H1 (cell line): Measurements from ENCODE around the gene POLDIP2. TPM values are rescaled to one million over a fixed set of nuclear protein-coding genes. Genes with fewer than 3 reads are reported as not detected.

Experiments used
- ASH2L ChIP-seq: fragments of 200-600, 300-600 bp; sonication (generic); IDR thresholded peaks from one replicate; pipeline ENCODE4 v1.7.1; 2017; ENCODE audit warnings: low read length
- CBX5 ChIP-seq: fragments of 300-800, 300-1000 bp; sonication (generic); IDR thresholded peaks from 2 replicates; pipeline ENCODE4 v1.7.1; 2016; ENCODE audit warnings: antibody characterized with exemption, low read length, low read depth
- CBX8 ChIP-seq: fragments of 300-800, 300-1000 bp; sonication (generic); IDR thresholded peaks from 2 replicates; pipeline ENCODE4 v1.7.1; 2016; ENCODE audit warnings: low read depth, low read length, borderline replicate concordance
- GABPA ChIP-seq: IDR thresholded peaks from 2 replicates; pipeline ENCODE4 v1.6.1; 2011; ENCODE audit warnings: mild to moderate bottlenecking, low read length, moderate library complexity, borderline replicate concordance; ENCODE audit not compliant: insufficient read depth
- JUND ChIP-seq: IDR thresholded peaks from 2 replicates; pipeline ENCODE4 v1.6.1; 2011; ENCODE audit warnings: mild to moderate bottlenecking, improper control_type of control experiment, low read length
- KDM1A ChIP-seq: fragments of 200-600, 300-600 bp; sonication (generic); IDR thresholded peaks from 2 replicates; pipeline ENCODE4 v1.7.1; 2016; ENCODE audit warnings: mild to moderate bottlenecking, low read length, borderline replicate concordance
- PHF8 ChIP-seq: fragments of 200-600 bp; sonication (generic); conservative IDR thresholded peaks from 2 replicates; pipeline ENCODE4 v1.7.1; 2012; ENCODE audit warnings: low read depth, mild to moderate bottlenecking, inconsistent platforms, low read length, moderate library complexity
- ZNF274 ChIP-seq: IDR thresholded peaks from 2 replicates; pipeline ENCODE4 v1.7.0; 2012; ENCODE audit warnings: low read length, borderline replicate concordance; ENCODE audit errors: extremely low read depth
- polyA plus RNA-seq, 7 experiments: library from polyadenylated mRNA; depleted of rRNA in 3 of 7; stranded (reverse) in 5 of 7; unstranded in 2 of 7; fragments of >200 nt in 5 of 7; fragments of 200-250 nt in 2 of 7; gene quantifications; 1 replicate in 5 of 7; 2 replicates in 1 of 7; 4 replicates in 1 of 7; pipeline versions ENCODE4 v1.2.1 to v1.2.3, GENCODE V29; 2011 to 2013; ENCODE audit warnings: missing spikeins in 2 of 7, mixed read lengths in 2 of 7
- total RNA-seq: library from RNA; stranded (reverse); fragmentation: NEBNext Ultra II Directional; extraction: Animal tissue kit (Norgen Biotek cat#: 25700); gene quantifications from 2 replicates; pipeline ENCODE4 v1.2.1, GENCODE V29; 2021
- TF ChIP-seq, protein P1 (sequence below), 3 experiments: IDR thresholded peaks; 1 replicate in 2 of 3; 2 replicates in 1 of 3; pipeline versions ENCODE4 v1.5.1 to v1.6.1; 2011; ENCODE audit warnings: low read length in 3 of 3, mild to moderate bottlenecking in 3 of 3, inconsistent platforms in 2 of 3, low read depth in 1 of 3, moderate library complexity in 1 of 3; ENCODE audit not compliant: insufficient read depth in 1 of 3; ENCODE audit errors: control extremely low read depth in 1 of 3

Gene POLDIP2
- total and polyA plus RNA-seq, 2 of the 8 experiments (the other 6 are each of a cell fraction or from before 2014, with no cell fraction given): 74.0 to 76.1 TPM

DNA sequence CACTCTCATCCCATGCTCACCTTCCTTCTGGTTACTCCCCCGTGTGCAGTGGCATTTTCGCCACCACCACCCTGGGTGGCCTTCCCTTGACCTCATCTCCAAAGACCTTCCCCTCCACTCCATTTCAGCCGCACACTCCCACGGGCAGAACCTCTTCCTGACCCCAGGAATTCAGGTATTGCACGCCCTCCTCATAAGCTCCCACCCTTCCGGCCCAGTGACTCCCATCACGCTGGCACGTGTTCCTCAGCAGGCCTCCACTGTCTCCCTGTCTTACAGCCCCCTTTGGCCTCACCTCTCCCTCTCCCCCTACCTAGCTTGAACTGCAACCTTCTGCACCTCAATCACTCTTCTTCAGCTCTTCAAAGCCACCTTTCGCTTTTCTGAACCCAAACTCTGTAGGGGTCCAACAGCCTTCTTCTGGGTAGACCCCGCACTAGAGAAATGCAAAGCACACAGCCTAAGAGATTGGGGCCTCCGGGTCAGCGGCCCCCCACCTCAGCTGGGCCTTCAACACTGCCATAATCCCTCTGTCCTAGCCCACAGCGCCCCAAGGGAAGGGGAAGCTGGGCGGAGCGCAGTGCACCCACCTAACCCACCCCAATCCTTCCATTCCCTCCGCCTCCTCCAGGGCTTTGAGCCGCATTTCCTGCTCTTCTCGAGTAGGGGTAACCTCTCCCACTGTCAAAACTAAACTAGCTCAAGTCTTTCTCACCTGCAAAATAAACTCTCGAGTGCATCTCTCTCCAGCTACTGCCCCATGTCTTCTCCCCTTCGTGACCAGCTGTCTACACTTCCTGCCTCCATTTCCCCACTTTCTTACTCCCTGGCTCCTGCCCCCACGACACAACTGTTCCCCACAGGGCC is 40.0 kb downstream of the POLDIP2 start (continued):
- TF ChIP-seq CBX5: no peak
- no peak for TF ChIP-seq PHF8
- TF ChIP-seq CBX8: no peak
- no peak for TF ChIP-seq GABPA
- TF ChIP-seq ZNF274: no peak
- TF ChIP-seq, protein P1, sequence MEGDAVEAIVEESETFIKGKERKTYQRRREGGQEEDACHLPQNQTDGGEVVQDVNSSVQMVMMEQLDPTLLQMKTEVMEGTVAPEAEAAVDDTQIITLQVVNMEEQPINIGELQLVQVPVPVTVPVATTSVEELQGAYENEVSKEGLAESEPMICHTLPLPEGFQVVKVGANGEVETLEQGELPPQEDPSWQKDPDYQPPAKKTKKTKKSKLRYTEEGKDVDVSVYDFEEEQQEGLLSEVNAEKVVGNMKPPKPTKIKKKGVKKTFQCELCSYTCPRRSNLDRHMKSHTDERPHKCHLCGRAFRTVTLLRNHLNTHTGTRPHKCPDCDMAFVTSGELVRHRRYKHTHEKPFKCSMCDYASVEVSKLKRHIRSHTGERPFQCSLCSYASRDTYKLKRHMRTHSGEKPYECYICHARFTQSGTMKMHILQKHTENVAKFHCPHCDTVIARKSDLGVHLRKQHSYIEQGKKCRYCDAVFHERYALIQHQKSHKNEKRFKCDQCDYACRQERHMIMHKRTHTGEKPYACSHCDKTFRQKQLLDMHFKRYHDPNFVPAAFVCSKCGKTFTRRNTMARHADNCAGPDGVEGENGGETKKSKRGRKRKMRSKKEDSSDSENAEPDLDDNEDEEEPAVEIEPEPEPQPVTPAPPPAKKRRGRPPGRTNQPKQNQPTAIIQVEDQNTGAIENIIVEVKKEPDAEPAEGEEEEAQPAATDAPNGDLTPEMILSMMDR (IDR thresholded peaks at IDR 0.05; ENCODE audit: control extremely low read depth in 1 of 3, insufficient read depth in 1 of 3, low read depth in 1 of 3, low read length in 3 of 3): no peak
- TF ChIP-seq JUND: no peak
- no peak for TF ChIP-seq KDM1A
- no peak for TF ChIP-seq ASH2L
